ENCODE measurements around the gene SMC6. TPM values are rescaled to one million over a fixed set of nuclear protein-coding genes. Genes with fewer than 3 reads are reported as not detected.

The SMC6 gene
- total RNA-seq, 2 donors from 2014 or later = 19.9 to 30.4 TPM

DNA sequence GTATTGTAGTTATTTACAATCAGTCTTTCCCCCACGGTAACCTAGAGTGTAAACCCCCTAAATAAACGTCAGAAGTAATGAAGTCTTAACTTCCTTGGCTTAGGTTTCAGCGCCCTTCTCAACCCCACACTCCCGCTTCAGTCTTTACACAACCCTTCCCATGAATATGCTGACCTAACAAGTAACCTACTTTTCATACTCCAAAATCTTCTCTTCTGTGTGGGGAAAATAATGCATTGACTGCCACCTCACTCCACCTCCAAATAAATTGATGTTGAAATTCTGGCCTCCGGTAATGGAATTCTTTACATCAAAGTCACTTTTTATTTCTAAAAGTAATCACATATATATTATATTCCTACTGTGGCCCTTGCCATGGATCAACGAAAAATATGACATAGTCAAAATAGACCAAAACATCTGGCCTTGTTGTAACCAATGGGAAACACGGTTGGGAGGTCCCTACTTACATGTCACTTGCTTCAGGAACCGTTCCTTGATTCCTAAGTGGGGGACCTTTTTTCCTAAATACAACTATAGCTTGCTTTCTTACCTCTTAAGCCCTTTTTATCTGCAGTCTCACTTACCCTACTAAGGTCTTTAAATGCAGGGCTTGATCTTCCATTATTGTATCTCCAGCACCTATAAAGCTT is 1.3 kb upstream of the SMC6 start:
- ATAC-seq (no peak), DNase-seq (ENCODE audit: low spot score) (no peak)
- peak overlapping the region; percentile 98 for H3K4me3 Mint-ChIP-seq
- H3K9me3 Mint-ChIP-seq = no peaks in the 10 kb centered on the region
- peaks cover 20 to 33% of the 10 kb centered on the region in 2 donors for H3K4me1 Mint-ChIP-seq (ENCODE audit: low read depth in 2 of 2)
- H3K36me3 Mint-ChIP-seq = no peaks in the 10 kb centered on the region
- H3K27me3 Mint-ChIP-seq = no peaks in the 10 kb centered on the region
- peak overlapping the region; percentile 97 to 98 for H3K27ac Mint-ChIP-seq

DNA sequence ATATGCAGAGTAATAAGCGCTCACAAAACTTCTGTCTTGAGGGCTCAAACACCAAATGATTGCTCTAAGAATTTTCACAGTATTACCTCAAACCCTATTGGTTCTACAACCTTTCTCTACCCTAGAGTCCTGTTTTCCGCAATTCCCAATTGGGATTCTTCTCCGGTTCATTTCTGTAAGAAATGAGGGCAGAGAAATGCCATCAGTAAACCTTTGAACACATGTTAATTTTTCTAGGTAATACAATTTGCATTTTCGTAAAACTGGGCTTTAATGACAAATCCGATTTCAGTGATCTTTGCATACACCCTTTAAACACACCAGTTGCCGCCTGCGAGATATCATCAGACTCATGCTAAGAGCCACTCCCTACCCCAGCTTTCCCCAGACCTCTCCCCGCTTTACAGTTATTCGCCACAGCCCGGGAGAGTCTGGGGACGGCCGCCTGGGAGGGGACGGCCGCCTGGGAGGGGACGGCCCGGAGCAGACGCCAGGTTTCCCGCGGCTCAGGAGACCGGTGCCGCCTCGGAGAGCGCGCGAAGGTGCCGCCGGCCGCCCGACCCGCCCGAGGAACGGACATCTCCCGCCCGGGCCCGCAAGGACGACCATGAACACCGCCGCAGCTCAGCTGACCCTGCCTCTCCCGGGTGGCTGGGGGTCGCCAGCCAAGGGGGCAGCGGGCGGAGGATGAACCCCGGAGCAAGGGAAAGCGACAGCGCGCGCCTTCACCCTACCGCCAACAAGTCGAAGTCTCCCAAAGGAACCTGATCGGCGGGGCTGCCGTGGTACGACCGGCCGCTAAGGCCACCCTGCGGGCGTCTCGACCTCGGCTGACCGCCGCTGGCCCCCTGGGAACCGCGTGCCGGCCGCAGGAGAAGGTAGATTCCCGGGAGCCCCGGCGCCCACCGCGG is 463 bp downstream of the SMC6 start:
- peak overlapping the region; percentile 97 to 98 for H3K27ac Mint-ChIP-seq
- H3K36me3 Mint-ChIP-seq = no peaks in the 10 kb centered on the region
- H3K4me1 Mint-ChIP-seq (ENCODE audit: low read depth in 2 of 2) = peaks cover 21 to 29% of the 10 kb centered on the region in 2 donors
- DNase-seq (ENCODE audit: low spot score) (peak; percentile 72), ATAC-seq (peak; percentile 77 to 80)
- peak overlapping the region; percentile 98 for H3K4me3 Mint-ChIP-seq
- no peaks in the 10 kb centered on the region for H3K9me3 Mint-ChIP-seq
- no peaks in the 10 kb centered on the region for H3K27me3 Mint-ChIP-seq

DNA sequence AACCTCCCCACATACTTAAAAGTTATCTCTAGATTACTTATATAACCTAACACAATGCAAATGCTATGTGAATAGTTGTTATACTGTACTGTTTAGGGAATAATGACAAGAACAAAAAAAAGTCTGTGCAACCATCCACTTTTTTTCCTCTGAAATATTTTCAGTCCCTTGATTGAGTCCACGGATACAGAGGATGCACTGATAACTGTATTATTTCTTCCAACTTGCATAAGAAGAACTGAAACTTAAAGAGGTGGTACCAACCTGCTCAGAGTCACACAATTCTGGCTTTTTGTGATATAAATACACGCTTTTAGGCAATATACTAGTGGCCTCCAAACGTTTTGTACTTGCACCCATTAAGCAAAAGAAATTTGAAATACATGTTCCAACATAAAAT is 1.4 kb downstream of the SMC6 start:
- no peak for ATAC-seq
- peak overlapping the region in 1 of 2 donors; percentile 98 for H3K27ac Mint-ChIP-seq
- no peaks in the 10 kb centered on the region for H3K36me3 Mint-ChIP-seq

DNA sequence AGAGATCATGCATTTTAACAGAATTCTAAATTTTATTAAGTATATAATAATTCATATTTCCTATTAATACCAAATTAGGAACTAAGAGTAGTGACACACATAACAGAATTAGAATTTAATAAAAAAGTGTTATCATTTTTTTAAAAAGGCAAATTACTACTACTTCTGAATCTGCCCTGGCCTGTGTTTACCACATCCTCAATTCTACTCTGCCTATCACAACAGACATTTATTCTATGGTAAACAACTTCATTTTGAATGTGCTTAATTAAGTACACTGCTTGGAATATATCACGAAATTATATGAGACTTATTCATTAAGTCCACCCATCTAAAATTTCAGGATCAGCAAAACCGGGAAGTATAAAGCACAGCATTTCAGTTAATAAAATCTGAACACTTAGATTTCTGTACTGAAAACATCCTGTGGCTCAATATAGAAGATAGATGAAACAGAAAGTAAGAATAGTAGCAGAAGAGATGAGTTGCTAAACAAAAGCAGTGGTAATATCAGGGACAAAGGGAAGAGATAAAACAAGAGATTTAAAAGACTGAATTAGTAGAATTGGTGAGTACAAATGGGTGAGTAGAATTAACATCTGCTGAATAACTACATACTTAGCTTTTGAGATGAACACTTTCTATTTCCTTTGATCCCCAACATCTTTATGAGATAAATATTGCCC is 3.7 kb downstream of the SMC6 start:
- ATAC-seq = no peak

More for the DNA sequence above, 1.4 kb downstream of the SMC6 start:
- Mint-ChIP-seq H3K9me3 (no peaks in the 10 kb centered on the region), H3K27me3 (no peaks in the 10 kb centered on the region), H3K4me1 (ENCODE audit: low read depth in 2 of 2) (peaks cover 21 to 29% of the 10 kb centered on the region in 2 donors), H3K4me3 (peak overlapping the region; percentile 98)
- DNase-seq (ENCODE audit: low spot score) = no peak

DNA sequence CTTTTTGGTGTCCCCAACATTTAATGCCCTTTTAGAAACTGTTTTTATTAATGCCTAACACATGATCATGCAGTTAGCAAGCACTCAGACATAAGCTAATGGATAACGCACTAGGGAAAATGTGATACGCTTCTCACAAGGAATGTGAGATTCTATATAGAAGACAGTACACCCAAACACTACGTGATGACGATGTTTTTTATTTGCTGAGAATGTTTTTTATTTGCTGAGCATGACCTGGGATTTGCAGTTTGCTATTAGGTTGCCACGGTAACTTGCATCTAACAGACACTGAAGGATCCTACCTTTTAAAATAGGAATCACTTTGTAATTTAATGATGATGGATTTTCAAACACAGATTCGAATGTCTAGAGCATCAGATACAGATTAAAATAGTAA is 4.9 kb downstream of the SMC6 start:
- ATAC-seq (no peak), DNase-seq (ENCODE audit: low spot score) (no peak)
- Mint-ChIP-seq H3K27me3 (no peaks in the 10 kb centered on the region), H3K4me3 (no peak overlapping the region), H3K36me3 (peaks cover 6% of the 10 kb centered on the region), H3K27ac (no peak overlapping the region), H3K9me3 (no peaks in the 10 kb centered on the region), H3K4me1 (ENCODE audit: low read depth in 2 of 2) (peaks cover 15 to 21% of the 10 kb centered on the region in 2 donors)

More for the DNA sequence above, 3.7 kb downstream of the SMC6 start:
- peaks cover 18 to 27% of the 10 kb centered on the region in 2 donors for H3K4me1 Mint-ChIP-seq (ENCODE audit: low read depth in 2 of 2)
- peak overlapping the region; percentile 26 to 61 for H3K27ac Mint-ChIP-seq
- H3K4me3 Mint-ChIP-seq = peak overlapping the region; percentile 67
- H3K36me3 Mint-ChIP-seq = no peaks in the 10 kb centered on the region
- DNase-seq (ENCODE audit: low spot score) = no peak
- no peaks in the 10 kb centered on the region for H3K9me3 Mint-ChIP-seq
- no peaks in the 10 kb centered on the region for H3K27me3 Mint-ChIP-seq

DNA sequence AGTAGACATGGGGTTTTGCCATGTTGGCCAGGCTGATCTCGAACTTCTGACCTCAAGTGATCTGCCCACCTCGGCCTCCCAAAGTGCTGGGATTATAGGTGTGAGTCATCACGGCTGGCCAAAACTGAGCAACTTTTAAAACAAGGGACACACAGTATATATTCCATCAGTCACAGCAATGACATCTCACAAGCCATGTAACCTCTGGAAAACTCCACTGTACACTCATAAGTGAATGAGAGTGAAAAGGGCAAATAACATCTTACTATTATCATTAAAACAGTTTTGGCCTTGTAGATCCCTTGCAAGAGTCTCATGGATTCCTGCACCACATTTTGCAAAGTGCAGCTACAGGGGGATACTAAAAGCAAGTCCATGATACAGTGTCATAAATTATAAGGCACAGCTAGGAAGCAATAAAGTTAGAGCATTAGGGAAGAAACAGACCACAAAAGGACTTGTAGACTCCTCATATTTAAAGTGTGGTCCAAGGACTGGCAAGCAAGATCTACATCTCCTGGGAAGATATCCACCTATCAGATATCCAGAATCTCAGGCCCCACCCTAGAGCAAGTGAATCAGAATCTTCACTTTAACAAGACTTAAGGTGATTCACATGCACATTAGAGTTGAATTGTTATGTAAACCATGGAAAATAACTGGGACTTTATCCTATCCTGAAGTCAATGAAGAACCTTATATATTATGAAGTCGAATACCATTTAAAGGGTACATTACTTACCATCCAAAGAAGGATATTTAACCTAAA is 5.7 kb downstream of the SMC6 start:
- H3K27me3 Mint-ChIP-seq = no peaks in the 10 kb centered on the region
- no peaks in the 10 kb centered on the region for H3K9me3 Mint-ChIP-seq
- H3K36me3 Mint-ChIP-seq = peaks cover 6% of the 10 kb centered on the region
- no peak overlapping the region for H3K4me3 Mint-ChIP-seq
- no peak overlapping the region for H3K27ac Mint-ChIP-seq
- no peak for ATAC-seq
- DNase-seq (ENCODE audit: low spot score) = no peak
- H3K4me1 Mint-ChIP-seq (ENCODE audit: low read depth in 2 of 2) = peaks cover 13 to 19% of the 10 kb centered on the region in 2 donors

DNA sequence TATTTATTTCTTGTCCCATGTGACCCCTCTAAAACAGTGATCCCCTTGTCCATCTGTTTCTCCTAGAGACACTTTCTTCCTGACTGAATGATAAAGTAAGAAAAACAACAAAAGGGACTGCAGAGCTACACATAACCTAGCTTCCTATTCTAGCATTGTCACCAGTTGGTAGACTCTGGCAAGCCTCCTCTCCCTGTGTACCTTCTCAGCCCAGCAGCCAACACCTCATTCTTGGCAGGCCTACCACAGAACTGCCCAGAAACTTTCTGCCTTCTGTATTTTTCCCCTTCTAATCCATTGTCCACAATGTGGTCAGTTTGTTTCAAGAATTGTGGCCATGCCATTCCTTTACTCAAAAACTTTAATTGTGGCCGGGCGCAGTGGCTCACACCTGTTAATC is 13.4 kb downstream of the SMC6 start:
- H3K27ac Mint-ChIP-seq = no peak overlapping the region
- no peaks in the 10 kb centered on the region for H3K27me3 Mint-ChIP-seq
- no peak for ATAC-seq
- H3K9me3 Mint-ChIP-seq = no peaks in the 10 kb centered on the region
- peaks cover 0 to 3% of the 10 kb centered on the region in 2 donors for H3K4me1 Mint-ChIP-seq (ENCODE audit: low read depth in 2 of 2)
- H3K36me3 Mint-ChIP-seq = peaks cover 37% of the 10 kb centered on the region
- DNase-seq (ENCODE audit: low spot score) = no peak
- no peak overlapping the region for H3K4me3 Mint-ChIP-seq

DNA sequence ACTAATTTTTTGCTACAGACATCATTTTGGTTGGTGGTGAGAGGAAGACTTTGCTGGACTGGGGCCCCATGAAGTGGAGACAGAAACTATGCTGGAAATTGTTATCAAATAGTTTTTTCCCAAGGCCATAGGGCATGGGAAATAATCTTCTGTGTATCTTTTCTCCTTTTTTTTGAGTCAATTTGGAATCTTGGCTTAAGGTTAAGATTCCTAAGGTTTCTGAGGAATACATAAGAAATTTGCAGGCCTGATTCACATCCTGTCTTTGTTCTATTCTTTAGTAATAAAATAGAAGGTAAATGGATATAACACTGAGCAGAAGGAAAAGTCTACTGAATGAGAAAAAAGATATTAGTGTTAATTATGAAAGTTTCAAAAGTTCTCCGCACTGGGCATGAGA is 16.6 kb downstream of the SMC6 start:
- no peak overlapping the region for H3K4me3 Mint-ChIP-seq
- H3K4me1 Mint-ChIP-seq (ENCODE audit: low read depth in 2 of 2) = peaks cover 0 to 3% of the 10 kb centered on the region in 2 donors
- H3K36me3 Mint-ChIP-seq = peaks cover 37% of the 10 kb centered on the region
- no peak overlapping the region for H3K27ac Mint-ChIP-seq
- ATAC-seq = no peak
- no peaks in the 10 kb centered on the region for H3K9me3 Mint-ChIP-seq
- H3K27me3 Mint-ChIP-seq = no peaks in the 10 kb centered on the region
- no peak for DNase-seq (ENCODE audit: low spot score)

DNA sequence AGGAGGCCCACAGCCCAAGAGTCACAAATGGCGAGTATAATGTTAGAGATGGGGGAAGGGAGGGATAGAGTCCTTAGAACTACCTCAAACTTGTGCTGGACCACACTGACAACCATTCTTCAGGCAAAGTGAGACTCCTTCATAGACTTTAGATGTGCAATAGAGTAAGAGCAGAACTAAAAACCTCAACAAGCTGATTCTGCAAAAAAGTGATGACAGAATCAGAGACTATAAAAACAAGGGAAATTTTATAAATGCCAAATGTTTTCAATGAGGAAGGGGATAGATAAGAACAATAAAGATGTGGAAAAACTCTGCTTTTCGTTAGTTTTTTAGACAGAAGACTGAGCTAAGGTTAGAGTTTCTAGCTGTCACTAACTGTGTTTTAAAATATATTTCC is 17.7 kb downstream of the SMC6 start:
- peaks cover 43% of the 10 kb centered on the region for H3K36me3 Mint-ChIP-seq
- H3K4me1 Mint-ChIP-seq (ENCODE audit: low read depth in 2 of 2) = peaks cover 0 to under 1% of the 10 kb centered on the region in 2 donors
- H3K27ac Mint-ChIP-seq = no peak overlapping the region
- H3K27me3 Mint-ChIP-seq = no peaks in the 10 kb centered on the region
- DNase-seq (ENCODE audit: low spot score) (no peak), ATAC-seq (no peak)
- H3K4me3 Mint-ChIP-seq = no peak overlapping the region
- no peaks in the 10 kb centered on the region for H3K9me3 Mint-ChIP-seq

DNA sequence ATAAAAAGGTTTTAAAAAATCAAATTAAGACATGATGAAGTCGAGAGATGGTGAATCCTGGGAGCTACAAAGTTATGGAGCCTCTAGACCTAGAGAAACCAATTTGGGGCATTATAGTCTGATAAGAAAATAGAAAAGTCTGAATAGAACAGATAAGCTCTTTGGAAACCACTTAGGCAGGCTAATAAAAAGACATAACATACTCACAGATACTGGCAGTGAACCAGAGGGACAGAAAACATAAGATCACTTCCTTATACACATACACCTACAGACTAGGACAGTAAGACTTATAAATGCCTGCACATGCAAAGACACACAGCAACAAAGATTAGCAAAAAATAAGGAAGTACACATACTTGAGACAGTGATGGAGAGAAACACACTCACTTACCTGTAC is 20.0 kb downstream of the SMC6 start:
- H3K27ac Mint-ChIP-seq = no peak overlapping the region

DNA sequence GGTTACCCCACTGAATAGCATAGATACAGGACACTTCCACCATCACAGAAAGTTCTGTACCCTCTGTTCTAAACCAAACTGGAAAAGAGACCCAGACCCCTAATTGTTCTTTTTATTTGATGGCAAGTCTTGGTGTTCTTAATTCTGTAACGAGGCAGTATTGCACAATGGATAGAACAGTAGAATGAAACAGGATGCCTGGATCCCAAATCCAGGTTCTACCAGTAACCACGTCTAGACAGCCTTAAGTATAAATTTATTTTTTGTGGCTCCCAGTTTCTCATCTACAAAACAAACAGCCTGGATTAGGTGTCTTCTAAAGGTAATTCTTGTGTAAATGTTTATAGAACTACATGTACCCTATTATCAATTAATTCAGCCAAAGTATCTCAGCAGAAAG is 23.7 kb downstream of the SMC6 start:
- no peak overlapping the region for H3K27ac Mint-ChIP-seq
- no peak for DNase-seq (ENCODE audit: low spot score)
- ATAC-seq = no peak
- peaks cover 15% of the 10 kb centered on the region for H3K36me3 Mint-ChIP-seq
- no peaks in the 10 kb centered on the region for H3K9me3 Mint-ChIP-seq
- no peaks in the 10 kb centered on the region for H3K4me1 Mint-ChIP-seq (ENCODE audit: low read depth in 2 of 2)
- no peak overlapping the region for H3K4me3 Mint-ChIP-seq
- no peaks in the 10 kb centered on the region for H3K27me3 Mint-ChIP-seq

More for the DNA sequence above, 20.0 kb downstream of the SMC6 start:
- H3K9me3 Mint-ChIP-seq = no peaks in the 10 kb centered on the region
- no peak for ATAC-seq
- H3K4me1 Mint-ChIP-seq (ENCODE audit: low read depth in 2 of 2) = no peaks in the 10 kb centered on the region
- DNase-seq (ENCODE audit: low spot score) = no peak
- no peaks in the 10 kb centered on the region for H3K27me3 Mint-ChIP-seq
- H3K36me3 Mint-ChIP-seq = peaks cover 35% of the 10 kb centered on the region
- H3K4me3 Mint-ChIP-seq = no peak overlapping the region

DNA sequence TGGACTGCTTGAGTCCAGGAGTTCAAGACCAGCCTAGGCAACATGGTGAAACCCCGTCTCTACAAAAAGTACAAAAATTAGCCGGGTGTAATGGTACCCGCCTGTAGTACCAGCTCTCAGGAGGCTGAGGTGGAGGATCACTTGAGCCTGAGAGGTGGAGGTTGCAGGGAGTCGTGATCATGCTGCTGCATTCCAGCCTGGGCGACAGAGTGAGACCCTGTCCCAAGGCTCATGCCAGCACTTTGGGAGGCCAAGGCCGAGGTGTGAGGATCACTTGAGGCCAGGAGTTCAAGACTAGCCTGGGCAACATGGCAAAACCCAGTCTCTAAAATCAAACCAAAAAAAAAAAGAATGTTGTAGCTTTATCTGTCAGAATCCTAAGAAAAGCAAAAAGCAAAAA is 25.4 kb downstream of the SMC6 start:
- Mint-ChIP-seq H3K36me3 (peaks cover 9% of the 10 kb centered on the region), H3K27ac (no peak overlapping the region), H3K4me1 (ENCODE audit: low read depth in 2 of 2) (no peaks in the 10 kb centered on the region), H3K27me3 (no peaks in the 10 kb centered on the region), H3K4me3 (no peak overlapping the region), H3K9me3 (no peaks in the 10 kb centered on the region)
- no peak for DNase-seq (ENCODE audit: low spot score)
- ATAC-seq = no peak
